ENCODE results near the gene RPTN.

RPTN gene

DNA sequence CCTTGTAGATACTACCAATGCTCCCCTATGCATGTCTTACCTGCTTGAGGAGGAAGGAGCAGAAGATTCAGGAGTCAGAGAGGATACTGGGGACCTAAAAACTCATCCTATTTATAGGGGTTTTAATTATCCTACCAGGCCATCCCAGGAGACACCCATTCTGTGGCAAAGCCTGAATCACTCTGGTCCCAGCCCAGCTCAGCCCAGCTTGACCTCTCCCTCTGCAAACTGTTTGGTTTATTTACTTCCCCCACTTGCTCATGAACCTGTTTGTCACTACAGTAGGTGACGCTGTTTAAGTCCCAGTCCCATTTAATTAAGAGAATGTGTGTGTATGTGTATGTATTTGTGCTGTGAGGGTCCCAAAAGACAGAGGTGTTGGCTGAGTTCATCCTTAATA lies at the start of gene RPTN:
RPTN (minus strand) TSS at position 85 of the 400 bp plus-strand sequence. CDS start 1,339 bp downstream, outside the sequence.
- DNase-seq (ENCODE audit: low read depth): no peak

GRCh38 chr1:152198982-152199381 lies 40.0 kb upstream of the RPTN start:
- no peak for DNase-seq (ENCODE audit: low read depth)

DNA sequence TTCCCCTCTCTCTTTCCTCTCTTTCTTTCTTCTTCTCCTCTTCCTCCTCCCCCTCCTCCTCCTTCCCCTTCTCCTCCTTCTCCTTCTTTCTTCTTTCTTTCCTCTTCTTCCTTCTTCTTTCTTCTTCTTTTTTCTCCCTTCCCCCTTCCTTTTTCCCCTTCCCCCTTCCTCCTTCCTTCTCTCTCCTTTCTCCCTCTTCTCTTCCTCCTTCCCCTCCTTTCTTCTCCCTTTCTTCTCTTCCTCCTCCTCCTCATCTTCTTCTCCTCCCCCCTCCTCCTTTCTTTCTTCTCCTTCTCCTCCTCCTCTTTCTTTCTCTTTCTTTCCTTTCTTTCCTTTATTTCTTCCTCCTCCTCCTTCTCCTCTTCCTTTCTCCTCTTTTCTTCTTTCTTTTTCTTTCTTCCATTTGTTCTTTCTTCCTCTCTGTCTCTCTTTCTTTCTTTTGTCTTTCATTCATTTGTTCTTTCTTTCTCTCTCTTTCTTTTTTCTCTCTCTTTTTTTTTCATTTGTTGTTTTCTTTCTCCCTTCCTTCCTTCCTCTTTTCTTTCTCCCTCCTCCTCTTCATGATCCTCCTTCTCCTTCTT lies 38.4 kb upstream of the RPTN start:
- no peak for DNase-seq (ENCODE audit: low read depth)

DNA sequence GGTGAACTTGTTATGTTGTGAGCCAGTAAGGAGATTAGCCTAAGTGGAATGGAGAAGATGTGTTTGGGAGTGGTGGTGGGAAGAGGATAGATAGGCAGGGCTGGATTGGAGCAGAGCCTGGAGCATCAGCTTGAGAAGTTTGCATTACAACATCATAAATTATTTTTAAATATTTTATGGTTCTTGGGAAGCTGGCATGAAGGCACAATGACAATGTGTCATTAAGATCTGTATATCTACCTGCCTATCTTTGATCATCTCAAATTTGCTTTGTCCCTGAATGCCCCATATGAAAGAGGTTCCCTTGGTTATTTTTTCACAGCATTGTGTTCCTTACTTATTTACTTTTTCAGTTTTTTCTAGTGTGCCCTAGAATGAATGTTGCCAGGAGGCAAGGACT lies 32.7 kb upstream of the RPTN start:
- no peak for DNase-seq (ENCODE audit: low read depth)

GRCh38 chr1:152191260-152191659 lies 32.2 kb upstream of the RPTN start:
- DNase-seq (ENCODE audit: low read depth): no peak

DNA sequence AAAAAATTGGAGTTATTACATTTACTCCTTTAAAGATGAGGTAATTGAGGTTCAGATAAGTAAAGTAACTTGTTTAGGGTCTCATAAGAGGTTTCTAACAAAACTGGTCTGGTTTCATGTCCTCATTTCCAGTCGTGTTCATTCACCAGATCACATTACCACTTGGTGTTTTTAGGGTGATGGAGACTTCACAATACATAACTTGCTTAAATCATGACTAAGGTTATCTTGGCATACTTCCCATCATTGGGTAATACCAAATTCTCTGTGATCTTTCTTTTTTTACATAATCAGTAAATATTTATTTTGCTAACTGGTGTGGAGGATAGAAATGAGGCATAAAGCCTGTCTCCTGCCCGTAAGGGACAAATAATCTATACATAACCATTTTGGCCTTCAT lies 31.6 kb upstream of the RPTN start:
- DNase-seq (ENCODE audit: low read depth): no peak

DNA sequence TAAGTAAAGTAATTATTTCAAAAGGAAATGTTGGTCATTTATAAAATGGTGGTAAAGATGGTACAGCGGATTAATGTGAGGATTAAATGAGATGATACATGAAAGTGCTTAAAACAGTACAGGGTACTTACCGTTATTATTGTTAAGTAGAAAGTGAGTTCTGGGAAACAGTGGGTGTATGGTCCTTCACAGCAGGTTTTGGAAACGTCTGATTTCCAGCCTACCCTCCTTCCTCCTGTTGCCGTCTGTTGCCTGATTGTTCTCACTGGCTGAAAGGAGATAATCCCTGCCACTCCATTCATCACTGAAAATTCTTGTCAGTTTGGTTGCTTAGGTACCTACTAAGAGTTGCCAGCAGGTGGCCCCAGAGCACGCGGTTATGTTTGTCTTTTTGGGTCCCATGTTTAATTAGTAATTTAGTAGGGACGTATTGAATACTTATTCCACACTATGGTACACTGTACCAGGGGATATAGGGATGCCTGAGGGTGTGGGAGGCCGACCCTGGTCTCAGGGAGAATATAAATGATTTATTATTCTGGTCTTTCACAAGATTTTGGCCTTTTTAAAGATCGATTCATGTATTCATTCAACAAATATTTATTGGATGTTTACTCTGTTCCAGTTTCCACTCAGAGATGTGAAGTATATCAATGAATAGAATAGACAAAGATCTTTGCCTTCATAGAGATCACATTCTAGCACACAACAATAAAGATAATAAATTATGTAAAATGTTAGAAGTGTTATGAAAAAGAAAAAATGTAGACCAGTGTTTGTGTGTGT lies 30.8 kb upstream of the RPTN start:
- DNase-seq (ENCODE audit: low read depth): peak; percentile 51

GRCh38 chr1:152188673-152189591 lies 29.9 kb upstream of the RPTN start:
- peak; percentile 76 for DNase-seq (ENCODE audit: low read depth)

DNA sequence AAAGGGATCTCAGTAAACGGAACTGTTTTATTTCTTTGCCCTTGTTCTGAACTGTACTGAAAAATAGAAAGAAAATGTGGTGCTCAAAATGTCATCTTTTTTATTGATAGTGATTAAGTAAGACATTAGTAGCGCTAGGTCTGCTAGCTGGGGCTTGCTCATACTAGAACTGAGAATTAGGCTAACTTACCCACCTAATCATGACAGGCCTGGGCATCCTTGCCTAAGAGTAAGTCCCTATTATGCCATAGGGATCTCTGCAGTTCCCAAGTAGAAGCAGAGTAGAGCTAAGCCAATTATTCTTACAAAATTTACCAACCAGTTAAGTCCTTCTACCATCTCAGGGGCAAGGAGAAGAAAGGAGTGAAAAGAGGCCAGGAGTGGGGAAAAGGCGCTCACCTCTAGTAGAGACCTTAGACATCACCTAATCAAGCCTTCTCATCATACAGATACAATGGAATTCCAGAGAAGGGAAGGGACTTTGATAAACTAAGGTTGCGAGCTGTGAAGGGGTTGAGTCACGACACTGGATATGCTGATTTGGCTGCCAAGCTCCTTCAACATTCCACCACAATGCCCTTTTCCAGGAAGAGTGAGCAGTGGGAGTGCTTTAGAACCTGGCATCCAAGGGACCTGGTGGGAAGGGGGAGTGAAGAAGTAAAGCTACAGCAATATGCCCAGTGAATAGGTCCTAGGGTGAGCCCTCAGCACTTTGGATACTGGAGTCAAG lies 27.7 kb upstream of the RPTN start:
- DNase-seq (ENCODE audit: low read depth): no peak

- DNase-seq (ENCODE audit: low read depth): no peak
Measured at GRCh38 chr1:152185544-152186391, 26.7 kb upstream of the RPTN start.

DNA sequence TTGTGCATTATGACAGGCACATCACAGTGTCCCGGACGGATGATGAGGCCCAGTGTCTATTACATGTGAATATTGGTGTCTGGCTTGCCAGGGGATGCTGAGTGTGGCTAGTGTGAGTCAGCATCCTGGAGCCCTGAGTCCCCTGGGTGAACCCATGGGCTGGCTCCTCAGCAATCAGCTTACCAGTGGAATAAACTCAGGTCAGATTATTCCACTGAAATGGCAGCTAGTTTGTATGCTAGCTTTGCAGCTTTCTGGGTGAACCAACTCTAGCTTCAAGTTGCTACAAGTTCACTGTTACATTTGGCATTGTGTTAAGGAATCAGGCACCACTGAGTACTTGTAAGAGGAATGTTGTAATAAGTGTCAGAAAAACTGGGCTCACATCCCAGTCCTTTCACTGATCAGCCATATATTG lies 23.9 kb upstream of the RPTN start:
- no peak for DNase-seq (ENCODE audit: low read depth)

DNA sequence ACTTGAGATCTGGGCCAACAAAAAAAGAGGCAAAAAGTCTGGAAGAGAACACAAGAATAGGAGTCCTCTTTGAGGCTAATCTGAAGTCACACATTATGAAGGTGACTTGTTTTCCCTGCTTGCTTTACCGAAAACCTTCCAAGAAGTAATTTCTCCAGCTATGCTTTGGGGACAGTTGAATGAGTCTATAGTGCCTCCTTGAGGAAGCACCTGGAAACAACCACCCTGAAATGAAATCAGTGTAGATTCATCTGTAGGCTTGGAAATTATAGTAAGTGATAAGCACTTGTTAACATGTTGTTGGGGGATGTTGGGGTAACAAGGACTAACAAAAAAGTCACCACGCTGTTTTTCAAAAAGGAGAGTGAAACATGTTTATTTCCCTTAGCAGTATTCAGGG lies 23.4 kb upstream of the RPTN start:
- no peak for DNase-seq (ENCODE audit: low read depth)

DNA sequence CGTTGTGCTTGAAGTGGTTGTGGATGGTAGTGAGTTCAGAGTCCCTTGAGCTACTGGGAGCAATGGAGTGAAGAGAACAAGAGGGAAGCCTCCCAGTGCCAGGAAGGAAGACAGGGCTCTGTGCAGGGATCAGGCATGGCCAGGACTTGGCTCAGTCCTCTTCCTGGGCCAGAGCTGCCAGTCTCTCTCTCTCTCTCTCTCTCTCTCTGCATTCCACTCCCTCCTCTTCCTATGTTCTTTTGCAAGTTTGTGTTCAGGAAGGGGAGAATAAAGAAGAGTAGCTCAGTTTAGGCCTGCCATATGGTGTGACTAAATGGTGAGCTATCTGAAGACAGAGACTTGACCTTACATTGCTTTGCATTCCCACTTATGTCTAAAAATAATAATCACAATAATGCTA lies 20.5 kb upstream of the RPTN start:
- DNase-seq (ENCODE audit: low read depth): no peak

DNA sequence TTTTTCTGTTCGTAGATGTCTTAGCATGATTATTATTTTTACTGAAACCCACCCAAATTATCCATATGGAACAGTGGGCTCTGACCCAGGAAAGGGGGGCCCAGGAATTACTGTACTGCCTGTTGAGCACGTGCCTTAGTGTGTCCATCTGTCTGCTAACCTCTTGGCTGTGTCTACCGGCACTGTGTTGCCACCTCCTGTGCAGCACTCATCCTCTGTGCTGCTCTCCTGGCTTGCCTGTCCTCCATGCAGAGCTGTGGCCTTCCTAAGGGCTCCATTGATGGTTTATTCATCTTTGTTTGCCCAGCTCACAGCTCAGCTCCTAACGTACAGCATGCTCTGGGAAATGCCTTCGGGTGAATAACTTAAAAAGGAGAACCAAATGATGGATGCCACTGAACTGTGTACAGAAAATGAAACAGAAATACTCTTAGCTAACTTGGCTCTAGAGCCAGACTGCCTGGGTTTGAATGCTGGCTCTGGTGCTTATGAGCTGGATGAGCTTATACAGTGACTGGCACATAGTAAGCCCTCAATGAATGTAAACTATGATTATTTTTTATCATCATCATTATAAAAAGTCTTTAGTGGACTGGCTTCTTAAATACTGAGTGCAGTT lies 11.4 kb upstream of the RPTN start:
- DNase-seq (ENCODE audit: low read depth): no peak

DNA sequence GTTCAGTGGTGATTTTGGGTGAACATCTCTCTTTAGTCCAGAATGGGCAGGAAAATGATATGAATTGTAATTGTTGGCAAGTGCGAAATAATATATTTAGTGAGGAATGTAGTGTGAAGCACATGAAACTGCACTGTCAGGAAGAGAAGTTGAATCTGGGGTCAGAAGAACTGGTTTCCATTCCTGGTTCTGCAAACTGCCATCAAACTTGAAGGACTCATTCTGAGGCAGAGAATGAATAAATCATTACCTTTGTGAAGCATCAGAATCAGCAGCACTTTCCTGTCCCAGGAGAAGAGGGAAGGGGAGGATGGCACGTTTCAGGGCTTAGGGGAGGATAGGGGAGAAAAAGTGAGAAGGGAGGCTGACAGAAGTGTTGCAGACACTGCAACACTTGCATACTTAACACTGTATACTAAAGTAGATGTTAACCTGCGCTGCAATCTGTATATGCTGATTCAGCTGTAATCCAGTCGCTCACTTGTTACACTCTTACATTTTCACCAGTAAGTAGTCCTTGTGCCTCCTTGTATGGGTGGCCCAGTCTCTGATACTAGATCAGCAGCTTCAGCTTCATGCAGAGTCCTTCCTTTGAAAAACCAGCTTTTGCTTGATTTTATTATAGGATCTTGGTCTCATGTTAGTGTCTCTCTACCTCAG lies 10.5 kb upstream of the RPTN start:
- no peak for DNase-seq (ENCODE audit: low read depth)

- DNase-seq (ENCODE audit: low read depth): no peak
Measured at GRCh38 chr1:152168535-152168868, 9.5 kb upstream of the RPTN start.

DNA sequence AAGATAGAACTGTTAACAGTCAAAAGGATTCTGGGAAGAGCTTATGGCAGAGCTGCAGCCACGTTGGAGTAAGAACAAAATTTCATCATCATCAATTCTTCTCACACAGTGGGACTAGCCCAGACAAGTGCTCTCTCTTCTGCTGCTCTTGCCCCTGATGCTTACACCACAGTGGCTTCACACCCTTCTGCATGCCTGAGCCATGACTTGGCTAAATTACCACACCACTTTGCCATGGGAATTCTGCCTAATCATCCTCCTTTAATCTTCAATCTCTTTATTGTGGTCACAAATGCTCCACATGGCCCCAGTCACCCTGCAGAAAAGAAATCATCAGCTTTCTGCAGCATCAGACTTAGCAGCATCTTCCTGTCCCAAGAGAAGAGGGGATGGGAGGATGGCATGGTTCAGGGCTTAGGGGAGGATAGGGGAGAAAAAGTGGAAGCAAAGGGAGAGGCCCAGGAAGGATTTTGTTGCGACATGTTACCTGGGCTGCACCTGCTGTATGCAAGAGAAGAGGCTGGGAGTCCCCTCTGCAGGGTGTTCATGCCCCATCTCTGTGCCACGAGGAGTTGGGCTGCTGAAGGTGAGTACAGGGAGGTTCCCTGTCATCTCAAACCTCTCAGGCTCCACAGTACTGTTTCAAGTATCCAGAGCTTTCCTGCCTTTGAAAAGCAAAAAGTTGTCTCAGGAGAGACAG lies 9.0 kb upstream of the RPTN start:
- no peak for DNase-seq (ENCODE audit: low read depth)

DNA sequence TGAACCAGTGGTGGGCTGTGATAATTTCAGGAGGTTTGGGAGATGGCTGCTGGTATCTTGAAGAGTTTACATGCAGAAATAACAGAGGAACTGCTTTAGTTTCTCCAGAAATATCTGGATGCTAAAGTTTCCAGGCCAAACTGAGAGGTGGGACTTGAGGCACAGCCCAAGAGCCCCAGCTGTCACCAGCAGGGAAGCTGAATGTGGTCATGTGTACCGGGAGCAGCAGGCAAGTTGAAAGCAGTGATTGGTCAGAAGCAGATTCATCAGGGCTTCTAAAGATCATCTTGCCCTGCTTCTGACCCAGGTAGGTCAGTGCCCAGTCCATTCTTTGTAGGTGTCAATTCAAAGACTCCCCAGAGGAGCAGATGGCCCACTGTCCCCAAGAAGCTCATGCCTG lies 7.9 kb upstream of the RPTN start:
- no peak for DNase-seq (ENCODE audit: low read depth)

DNA sequence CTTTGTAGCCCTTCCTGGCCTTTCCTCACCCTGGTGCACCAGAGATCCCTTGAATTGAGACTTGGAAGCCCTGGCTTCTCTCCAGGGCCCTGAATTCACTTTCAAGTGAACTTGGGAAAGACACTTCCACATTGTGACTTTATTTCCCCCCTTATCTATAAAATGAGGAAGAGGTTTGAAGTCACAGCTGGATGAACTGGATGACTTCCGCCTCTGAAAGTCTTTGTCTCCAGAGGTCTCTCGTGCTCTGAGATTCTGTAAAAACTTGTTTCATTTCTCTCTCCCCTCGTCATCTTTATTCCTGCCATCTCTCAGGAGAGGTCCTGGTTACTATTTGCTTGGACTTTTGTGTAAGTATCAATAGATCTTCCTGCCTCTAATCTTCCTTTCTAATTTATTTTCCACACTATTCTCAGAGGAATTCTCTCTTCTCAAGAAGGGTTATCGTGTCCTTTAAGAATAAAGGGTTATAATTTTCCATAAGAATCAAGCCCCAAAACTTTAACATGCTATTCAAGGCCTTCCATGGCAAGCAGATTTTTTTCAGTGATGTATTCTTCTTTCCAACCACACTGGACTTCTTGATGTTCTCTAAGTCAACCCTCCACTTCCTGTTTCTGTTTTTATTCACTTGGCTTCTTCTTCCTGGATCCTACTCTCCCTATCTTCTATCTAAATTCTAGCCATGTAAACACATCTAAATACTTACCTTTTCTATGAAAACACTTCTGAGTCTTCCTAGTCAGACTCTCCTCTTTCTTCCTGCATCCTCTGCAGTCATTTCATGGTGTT lies 6.5 kb upstream of the RPTN start:
- DNase-seq (ENCODE audit: low read depth): no peak
